ENCODE data around the gene BRINP2. TPM values are rescaled to one million over a fixed set of nuclear protein-coding genes. Genes with fewer than 3 reads are reported as not detected.

BRINP2 gene
- total and polyA plus RNA-seq, 9 donors, result 0.02 to 0.70 (median 0.16) TPM; not detected in 3

GRCh38 chr1:177183836-177184235 is 13.1 kb downstream of the BRINP2 start:
- no peaks in the 10 kb centered on the region for H3K9me3 ChIP-seq
- H3K4me3 ChIP-seq, result no peak overlapping the region
- no peaks in the 10 kb centered on the region for H3K27me3 ChIP-seq
- DNase-seq, result no peak
- H3K4me1 ChIP-seq (ENCODE audit: insufficient read depth), result peaks cover 2% of the 10 kb centered on the region
- TF ChIP-seq EP300 (IDR thresholded peaks at IDR 0.05) (no peak), POLR2A (IDR thresholded peaks at IDR 0.05) (no peak)
- TF ChIP-seq, protein P1, sequence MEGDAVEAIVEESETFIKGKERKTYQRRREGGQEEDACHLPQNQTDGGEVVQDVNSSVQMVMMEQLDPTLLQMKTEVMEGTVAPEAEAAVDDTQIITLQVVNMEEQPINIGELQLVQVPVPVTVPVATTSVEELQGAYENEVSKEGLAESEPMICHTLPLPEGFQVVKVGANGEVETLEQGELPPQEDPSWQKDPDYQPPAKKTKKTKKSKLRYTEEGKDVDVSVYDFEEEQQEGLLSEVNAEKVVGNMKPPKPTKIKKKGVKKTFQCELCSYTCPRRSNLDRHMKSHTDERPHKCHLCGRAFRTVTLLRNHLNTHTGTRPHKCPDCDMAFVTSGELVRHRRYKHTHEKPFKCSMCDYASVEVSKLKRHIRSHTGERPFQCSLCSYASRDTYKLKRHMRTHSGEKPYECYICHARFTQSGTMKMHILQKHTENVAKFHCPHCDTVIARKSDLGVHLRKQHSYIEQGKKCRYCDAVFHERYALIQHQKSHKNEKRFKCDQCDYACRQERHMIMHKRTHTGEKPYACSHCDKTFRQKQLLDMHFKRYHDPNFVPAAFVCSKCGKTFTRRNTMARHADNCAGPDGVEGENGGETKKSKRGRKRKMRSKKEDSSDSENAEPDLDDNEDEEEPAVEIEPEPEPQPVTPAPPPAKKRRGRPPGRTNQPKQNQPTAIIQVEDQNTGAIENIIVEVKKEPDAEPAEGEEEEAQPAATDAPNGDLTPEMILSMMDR (IDR thresholded peaks at IDR 0.05), result no peak
- intact Hi-C loops (cut with DNase I), result loop anchor here in 3 of 4 donors (5.0 to 10.0 kb wide), 3 partner anchors 279 to 289 kb away; no protein-coding TSS in a partner anchor
- whole genome bisulfite sequencing, 3 donors, result 50 to 77% (median 76%) methylated on average over 2 of the region's 2 CpGs
- H3K36me3 ChIP-seq, result no peaks in the 10 kb centered on the region
- no peak overlapping the region for H3K27ac ChIP-seq

DNA sequence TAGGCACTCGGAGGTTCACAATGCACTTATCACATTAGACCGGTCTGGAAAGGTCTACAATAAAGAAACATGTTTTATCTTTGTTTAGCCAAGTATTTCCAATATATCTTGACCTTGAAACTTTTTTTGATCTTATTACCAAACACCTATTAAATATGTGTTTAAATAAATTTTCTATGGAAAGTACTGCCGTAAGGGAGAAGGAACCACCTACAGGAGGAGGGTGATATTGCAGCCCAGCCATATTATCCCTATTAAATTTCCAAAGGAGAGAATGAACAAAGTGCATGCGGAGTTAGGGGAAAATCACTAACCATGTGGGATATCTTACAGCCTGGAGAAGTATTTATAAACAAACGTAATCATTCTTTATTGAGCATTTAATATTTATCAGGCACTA is 14.5 kb downstream of the BRINP2 start:
- intact Hi-C loops (cut with DNase I), result loop anchor here in 2 of 4 donors (10.0 kb wide), 2 partner anchors 280 to 290 kb away; no protein-coding TSS in a partner anchor
- peaks cover 2% of the 10 kb centered on the region for H3K4me1 ChIP-seq (ENCODE audit: insufficient read depth)
- H3K36me3 ChIP-seq, result no peaks in the 10 kb centered on the region
- no peak overlapping the region for H3K4me3 ChIP-seq
- 87 to 91% (median 87%) methylated on average over 5 of the region's 5 CpGs for WGBS, 3 donors
- no peaks in the 10 kb centered on the region for H3K9me3 ChIP-seq
- no peaks in the 10 kb centered on the region for H3K27me3 ChIP-seq
- no peak overlapping the region for H3K27ac ChIP-seq
- TF ChIP-seq, protein P1 (IDR thresholded peaks at IDR 0.05), result no peak
- TF ChIP-seq POLR2A (IDR thresholded peaks at IDR 0.05) (no peak), EP300 (IDR thresholded peaks at IDR 0.05) (no peak)
- no peak for DNase-seq

GRCh38 chr1:177186639-177187038 is 15.9 kb downstream of the BRINP2 start:
- TF ChIP-seq, protein P1 (IDR thresholded peaks at IDR 0.05), result no peak
- TF ChIP-seq EP300 (IDR thresholded peaks at IDR 0.05) (no peak), POLR2A (IDR thresholded peaks at IDR 0.05) (no peak)
- no peak overlapping the region for H3K4me3 ChIP-seq
- no peaks in the 10 kb centered on the region for H3K27me3 ChIP-seq
- peaks cover 2% of the 10 kb centered on the region for H3K4me1 ChIP-seq (ENCODE audit: insufficient read depth)
- intact Hi-C loops (cut with DNase I), result loop anchor here in 2 of 4 donors (10.0 kb wide), 2 partner anchors 282 to 292 kb away; no protein-coding TSS in a partner anchor
- no peaks in the 10 kb centered on the region for H3K9me3 ChIP-seq
- H3K36me3 ChIP-seq, result no peaks in the 10 kb centered on the region
- no peak for DNase-seq
- 87 to 98% (median 95%) methylated on average over 2 of the region's 2 CpGs for WGBS, 3 donors
- no peak overlapping the region for H3K27ac ChIP-seq

GRCh38 chr1:177190308-177190970 is 19.7 kb downstream of the BRINP2 start:
- no peak overlapping the region for H3K27ac ChIP-seq
- H3K36me3 ChIP-seq, result no peaks in the 10 kb centered on the region
- WGBS, 3 donors, result 28 to 46% (median 36%) methylated on average over 3 of the region's 3 CpGs
- no peak overlapping the region for H3K4me3 ChIP-seq
- H3K9me3 ChIP-seq, result no peaks in the 10 kb centered on the region
- H3K4me1 ChIP-seq (ENCODE audit: insufficient read depth), result no peaks in the 10 kb centered on the region
- DNase-seq, result no peak
- TF ChIP-seq, protein P1 (IDR thresholded peaks at IDR 0.05), result no peak
- no peak for TF ChIP-seq EP300 (IDR thresholded peaks at IDR 0.05)
- no peak for TF ChIP-seq POLR2A (IDR thresholded peaks at IDR 0.05)
- no peaks in the 10 kb centered on the region for H3K27me3 ChIP-seq
- intact Hi-C loops (cut with DNase I), result no loop called here
